ENCODE data around the gene PTPRQ. TPM values are rescaled to one million over a fixed set of nuclear protein-coding genes. Genes with fewer than 3 reads are reported as not detected.

Gene PTPRQ
- total and polyA plus RNA-seq, 10 donors: under 0.01 to 0.09 (median 0.03) TPM; not detected in 7

GRCh38 chr12:80717856-80718255 is 273.8 kb downstream of the PTPRQ start:
- intact Hi-C loops (cut with DNase I; ENCODE audit: low total_unique reads): no loop called here
- Histone ChIP-seq H3K27me3 (replicated peaks in 1 of 7) (peaks cover 0 to 46% (median 17%) of the 10 kb centered on the region in 7 donors), H3K4me1 (no peaks in the 10 kb centered on the region), H3K27ac (no peak overlapping the region), H3K9me3 (no peaks in the 10 kb centered on the region), H3K4me3 (no peak overlapping the region), H3K36me3 (no peaks in the 10 kb centered on the region)
- DNase-seq: no peak
- TF ChIP-seq CTCF (IDR thresholded peaks at IDR 0.05 in 8 of 11, conservative IDR thresholded peaks at IDR 0.05 in 3 of 11) (no peak), POLR2AphosphoS5 (IDR thresholded peaks at IDR 0.05) (no peak), POLR2A (IDR thresholded peaks at IDR 0.05) (no peak)
- WGBS, 5 donors: 54 to 68% (median 60%) methylated on average over 4 of the region's 4 CpGs

GRCh38 chr12:80720516-80720915 is 276.5 kb downstream of the PTPRQ start:
- intact Hi-C loops (cut with DNase I; ENCODE audit: low total_unique reads): no loop called here
- H3K4me1 ChIP-seq: no peaks in the 10 kb centered on the region
- TF ChIP-seq POLR2A (IDR thresholded peaks at IDR 0.05) (no peak), POLR2AphosphoS5 (IDR thresholded peaks at IDR 0.05) (no peak), CTCF (IDR thresholded peaks at IDR 0.05 in 8 of 11, conservative IDR thresholded peaks at IDR 0.05 in 3 of 11) (no peak)
- H3K27ac ChIP-seq: no peak overlapping the region
- H3K9me3 ChIP-seq: no peaks in the 10 kb centered on the region
- no peaks in the 10 kb centered on the region for H3K36me3 ChIP-seq
- WGBS, 5 donors: 69 to 89% (median 76%) methylated on average over 1 of the region's 1 CpG
- H3K27me3 ChIP-seq (replicated peaks in 1 of 7): peaks cover 0 to 21% (median 15%) of the 10 kb centered on the region in 7 donors
- no peak for DNase-seq
- no peak overlapping the region for H3K4me3 ChIP-seq

GRCh38 chr12:80721326-80721725 is 277.3 kb downstream of the PTPRQ start:
- TF ChIP-seq POLR2AphosphoS5 (IDR thresholded peaks at IDR 0.05) (no peak), CTCF (IDR thresholded peaks at IDR 0.05 in 8 of 11, conservative IDR thresholded peaks at IDR 0.05 in 3 of 11) (no peak)
- peaks cover 0 to 13% (median 8%) of the 10 kb centered on the region in 7 donors for H3K27me3 ChIP-seq (replicated peaks in 1 of 7)

More at GRCh38 chr12:80721326-80721725, 277.3 kb downstream of the PTPRQ start:
- no peak overlapping the region for H3K27ac ChIP-seq
- DNase-seq: no peak
- H3K4me1 ChIP-seq: no peaks in the 10 kb centered on the region
- no peak overlapping the region for H3K4me3 ChIP-seq
- intact Hi-C loops (cut with DNase I; ENCODE audit: low total_unique reads): no loop called here
- 42 to 52% (median 45%) methylated on average over 3 of the region's 3 CpGs for WGBS, 5 donors
- no peaks in the 10 kb centered on the region for H3K36me3 ChIP-seq
- no peaks in the 10 kb centered on the region for H3K9me3 ChIP-seq

Measured in spleen (tissue), 11 donors.